ENCODE results near the gene DISP3. TPM values are rescaled to one million over a fixed set of nuclear protein-coding genes. Genes with fewer than 3 reads are reported as not detected.

DISP3 gene
- polyA plus RNA-seq, 6 donors from 2014 or later = 0.05 to 0.09 (median 0.05) TPM; not detected in 2

DNA sequence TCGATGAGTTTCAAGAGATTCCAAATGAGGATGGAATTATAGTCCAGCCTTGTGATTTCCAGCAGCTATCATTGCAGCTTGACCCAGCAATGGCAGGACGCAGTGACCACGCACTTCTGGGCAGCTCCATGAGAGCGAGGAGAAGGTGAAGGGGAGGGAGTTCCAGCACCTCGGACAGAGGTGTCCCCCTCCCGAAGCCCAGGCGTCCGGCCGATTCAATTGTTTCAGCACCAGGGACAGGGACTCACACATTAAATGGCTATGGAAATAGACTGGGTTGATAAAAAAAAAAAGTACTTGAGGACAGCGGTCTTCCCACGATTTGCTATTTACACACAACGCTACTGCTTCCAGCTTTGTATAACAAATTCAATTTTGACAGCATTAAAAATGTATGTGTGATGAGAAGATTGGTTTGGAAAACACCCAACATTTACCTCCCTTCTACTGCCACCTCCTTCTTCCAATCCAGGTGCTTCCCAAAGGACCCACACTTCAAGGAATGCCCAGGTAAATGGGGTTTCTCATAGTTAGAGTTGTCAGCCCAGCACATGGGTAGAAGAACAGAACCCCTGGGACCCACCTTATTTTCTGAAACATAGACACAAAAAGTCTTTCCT lies 71.8 kb downstream of the DISP3 start:
- H3K27ac Mint-ChIP-seq = no peak overlapping the region
- no peaks in the 10 kb centered on the region for H3K4me1 Mint-ChIP-seq
- peaks cover 51 to 61% (median 55%) of the 10 kb centered on the region in 3 donors for H3K27me3 Mint-ChIP-seq
- peaks cover 0 to 6% (median 0%) of the 10 kb centered on the region in 7 donors for H3K9me3 Mint-ChIP-seq
- no peak for ATAC-seq (ENCODE audit: low read depth in 2 of 2)
- H3K4me3 Mint-ChIP-seq = no peak overlapping the region
- no peak for DNase-seq
- H3K36me3 Mint-ChIP-seq = peaks cover 0 to 7% of the 10 kb centered on the region in 2 donors

DNA sequence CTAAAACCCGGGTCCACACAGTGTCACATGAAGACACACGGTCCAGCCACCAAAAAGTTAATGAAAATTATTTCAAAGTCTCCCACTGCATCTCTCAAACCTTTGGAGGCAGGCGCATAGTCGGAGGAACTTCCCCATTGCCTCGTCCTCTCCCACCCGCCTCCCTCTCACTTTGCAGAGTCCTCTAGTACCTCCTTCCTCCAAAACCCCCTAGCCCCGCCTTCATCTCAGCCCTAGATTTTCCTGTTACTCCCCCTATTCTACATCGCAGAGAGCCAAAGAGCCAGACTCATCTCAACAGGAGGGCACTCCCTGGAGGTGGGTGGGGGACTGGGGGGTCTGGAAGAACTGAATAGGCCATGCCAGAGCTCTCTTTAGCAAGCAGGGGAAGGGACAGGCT lies 79.3 kb downstream of the DISP3 start:
- no peak overlapping the region for H3K4me3 Mint-ChIP-seq
- H3K27me3 Mint-ChIP-seq = peaks cover 47 to 64% (median 62%) of the 10 kb centered on the region in 3 donors
- peaks cover 0 to 2% (median 0%) of the 10 kb centered on the region in 7 donors for H3K9me3 Mint-ChIP-seq
- peaks cover under 1 to 8% (median 5%) of the 10 kb centered on the region in 3 donors for H3K4me1 Mint-ChIP-seq
- no peak for ATAC-seq (ENCODE audit: low read depth in 2 of 2)
- no peak overlapping the region for H3K27ac Mint-ChIP-seq
- no peaks in the 10 kb centered on the region for H3K36me3 Mint-ChIP-seq
- no peak for DNase-seq

DNA sequence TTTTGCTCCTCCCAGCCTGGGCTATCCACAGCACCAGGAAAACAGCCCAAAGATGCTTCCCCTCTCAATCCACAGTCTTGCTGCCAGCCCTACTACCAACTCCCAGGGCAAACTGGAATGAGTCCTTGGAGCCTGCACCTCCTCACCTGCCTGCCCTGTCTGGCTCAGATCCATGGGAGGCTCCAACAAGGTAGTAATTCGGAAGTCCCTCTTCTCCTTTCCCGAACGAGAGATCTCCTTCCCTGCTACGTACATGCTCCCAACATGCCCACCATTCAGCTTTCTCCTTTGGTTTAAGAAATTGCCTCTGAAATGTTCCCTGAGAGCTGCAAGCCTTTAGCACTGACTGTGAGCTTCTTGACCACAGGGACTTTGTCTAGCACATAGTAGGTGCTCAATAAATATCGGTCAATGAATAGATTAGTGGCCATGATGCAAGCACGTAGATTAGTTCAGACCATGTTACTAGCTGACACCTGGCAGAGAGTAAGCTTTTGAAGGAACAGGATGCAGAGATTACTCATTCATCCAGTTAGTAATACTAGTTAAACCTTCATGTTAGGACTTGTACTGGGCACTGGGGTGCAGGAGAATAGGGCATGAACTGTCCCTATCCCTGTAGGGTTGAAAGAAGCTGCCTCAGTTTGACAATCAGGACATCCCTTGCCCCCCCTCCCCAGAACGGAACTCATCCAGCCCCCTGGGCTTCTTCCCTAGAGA lies 80.1 kb downstream of the DISP3 start:
- peaks cover 5 to 15% (median 8%) of the 10 kb centered on the region in 3 donors for H3K4me1 Mint-ChIP-seq
- peaks cover 0 to 2% (median 0%) of the 10 kb centered on the region in 7 donors for H3K9me3 Mint-ChIP-seq
- no peak overlapping the region for H3K4me3 Mint-ChIP-seq
- H3K27ac Mint-ChIP-seq = no peak overlapping the region
- H3K36me3 Mint-ChIP-seq = no peaks in the 10 kb centered on the region
- DNase-seq (no peak), ATAC-seq (ENCODE audit: low read depth in 2 of 2) (no peak)
- H3K27me3 Mint-ChIP-seq = peaks cover 47 to 60% (median 60%) of the 10 kb centered on the region in 3 donors

DNA sequence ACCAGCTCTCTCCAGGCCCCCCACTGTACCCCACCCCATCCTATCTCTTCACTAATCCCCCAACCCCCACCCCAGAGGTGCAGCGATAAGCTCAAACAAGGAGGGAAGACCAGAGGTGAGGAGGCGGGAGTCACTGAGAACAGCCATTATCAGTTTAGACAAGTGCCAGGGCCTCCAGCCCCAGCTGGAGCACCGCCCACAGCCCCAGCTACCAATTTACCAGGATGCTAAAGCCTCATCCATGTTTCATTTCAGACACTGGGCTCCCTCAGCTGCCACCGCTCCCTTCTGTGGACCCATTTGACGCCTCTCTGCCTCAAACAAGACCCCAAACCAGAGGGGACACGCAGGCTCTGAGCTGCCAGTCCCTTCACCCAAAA lies 80.6 kb downstream of the DISP3 start:
- H3K27ac Mint-ChIP-seq = no peak overlapping the region
- H3K36me3 Mint-ChIP-seq = no peaks in the 10 kb centered on the region
- peaks cover 44 to 55% (median 55%) of the 10 kb centered on the region in 3 donors for H3K27me3 Mint-ChIP-seq
- ATAC-seq (ENCODE audit: low read depth in 2 of 2) = no peak
- DNase-seq = no peak
- peaks cover 5 to 17% (median 10%) of the 10 kb centered on the region in 3 donors for H3K4me1 Mint-ChIP-seq
- peaks cover 0 to 2% (median 0%) of the 10 kb centered on the region in 7 donors for H3K9me3 Mint-ChIP-seq
- H3K4me3 Mint-ChIP-seq = no peak overlapping the region

DNA sequence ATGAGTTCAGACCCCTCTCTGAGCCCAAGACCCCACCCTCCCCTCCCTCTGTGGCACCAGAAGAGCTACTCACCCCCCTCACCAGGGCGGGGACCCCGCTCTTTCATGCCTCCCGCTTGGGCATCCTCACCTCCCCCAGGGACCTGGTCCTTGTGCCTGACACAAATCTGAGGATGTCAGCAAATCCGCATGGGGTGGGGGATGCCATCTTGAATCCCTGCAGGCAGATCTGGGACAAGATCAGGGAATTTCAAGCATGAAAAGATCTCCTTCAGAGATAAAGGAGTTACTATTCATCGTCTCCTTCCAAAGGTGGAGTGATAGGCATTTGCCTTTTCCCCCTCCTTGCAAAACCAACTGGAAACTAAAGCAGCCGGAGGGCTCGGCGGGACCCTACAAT lies 81.1 kb downstream of the DISP3 start:
- Mint-ChIP-seq H3K27me3 (peaks cover 41 to 50% (median 50%) of the 10 kb centered on the region in 3 donors), H3K4me1 (peaks cover 5 to 17% (median 10%) of the 10 kb centered on the region in 3 donors), H3K9me3 (peaks cover 0 to 2% (median 0%) of the 10 kb centered on the region in 7 donors), H3K27ac (no peak overlapping the region), H3K36me3 (no peaks in the 10 kb centered on the region), H3K4me3 (no peak overlapping the region)
- no peak for ATAC-seq (ENCODE audit: low read depth in 2 of 2)
- no peak for DNase-seq

DNA sequence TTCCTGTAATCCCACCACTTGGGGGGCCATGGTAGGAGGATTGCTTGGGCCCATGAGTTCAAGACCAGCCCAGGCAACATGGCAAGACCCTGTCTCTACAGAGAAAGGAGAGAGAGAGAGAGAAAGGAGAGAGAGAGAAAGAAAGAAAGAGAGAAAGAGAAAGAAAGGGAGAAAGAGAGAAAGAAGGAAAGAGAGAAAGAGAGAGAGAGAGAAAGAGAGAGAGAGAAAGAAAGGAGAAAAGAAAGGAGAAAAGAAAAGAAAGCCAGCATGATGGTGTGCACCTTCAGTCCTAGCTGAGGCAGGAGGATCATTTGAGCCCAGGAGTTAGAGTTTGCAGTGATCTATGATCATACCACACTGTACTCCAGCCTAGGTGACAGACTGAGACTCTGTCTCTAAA lies 82.8 kb downstream of the DISP3 start:
- Mint-ChIP-seq H3K36me3 (no peaks in the 10 kb centered on the region), H3K27ac (peak overlapping the region in 1 of 6 donors; percentile 67), H3K27me3 (peaks cover 25 to 35% (median 33%) of the 10 kb centered on the region in 3 donors), H3K9me3 (peaks cover 0 to 2% (median 0%) of the 10 kb centered on the region in 7 donors), H3K4me1 (peaks cover 5 to 17% (median 10%) of the 10 kb centered on the region in 3 donors), H3K4me3 (no peak overlapping the region)
- DNase-seq = no peak
- ATAC-seq (ENCODE audit: low read depth in 2 of 2) = no peak

DNA sequence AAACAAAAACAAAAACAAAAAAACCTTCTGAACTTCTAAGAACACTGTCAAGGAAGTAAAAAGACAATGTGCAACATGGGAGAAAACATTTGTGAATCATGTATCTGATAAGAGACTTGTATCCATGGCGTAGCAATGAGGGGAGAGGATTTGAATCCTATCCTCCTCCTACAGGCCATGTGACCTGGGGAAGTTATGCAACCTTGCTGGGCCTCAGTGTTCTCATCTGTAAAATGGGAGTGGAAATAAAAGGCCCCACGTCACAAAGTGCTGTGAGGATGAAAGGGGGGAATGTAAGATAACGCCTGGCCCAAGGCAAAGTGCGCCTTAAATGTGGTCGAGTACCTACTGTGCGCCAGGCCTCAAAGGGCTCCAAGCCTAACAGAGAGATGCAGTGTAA lies 83.7 kb downstream of the DISP3 start:
- Mint-ChIP-seq H3K4me1 (peaks cover 5 to 17% (median 10%) of the 10 kb centered on the region in 3 donors), H3K9me3 (peaks cover 0 to 2% (median 0%) of the 10 kb centered on the region in 7 donors), H3K27ac (peak overlapping the region in 1 of 6 donors; percentile 5), H3K4me3 (no peak overlapping the region), H3K36me3 (no peaks in the 10 kb centered on the region), H3K27me3 (peaks cover 23 to 28% (median 24%) of the 10 kb centered on the region in 3 donors)
- DNase-seq (no peak), ATAC-seq (ENCODE audit: low read depth in 2 of 2) (no peak)

DNA sequence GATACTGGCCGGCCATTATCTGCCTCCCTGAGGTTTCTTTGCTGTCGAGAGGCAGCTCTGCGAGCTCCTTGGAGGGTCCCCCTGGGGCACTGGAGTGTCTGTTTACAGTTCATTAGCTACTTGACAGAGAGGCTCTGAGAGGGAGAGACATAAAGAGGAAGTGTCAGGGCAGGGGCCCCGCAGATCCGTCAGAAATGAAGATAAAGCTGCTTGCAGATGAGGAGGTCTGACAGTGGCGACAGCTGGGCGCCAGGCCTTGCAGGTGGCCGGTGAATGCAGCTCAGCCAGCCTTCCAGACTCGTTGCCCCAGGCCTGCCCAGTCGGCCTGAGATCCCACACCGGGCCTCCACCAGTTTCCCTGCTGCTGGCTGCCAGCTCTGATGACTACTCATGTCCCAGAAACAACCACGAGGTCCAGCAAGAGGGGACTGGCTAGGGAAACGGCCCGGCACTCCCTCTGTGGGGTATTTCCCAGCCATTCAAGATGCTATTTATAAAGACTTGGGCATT lies 84.7 kb downstream of the DISP3 start:
- H3K27ac Mint-ChIP-seq = peak overlapping the region in 3 of 6 donors; percentile 49 to 79 (median 57)
- peak; percentile 11 for DNase-seq
- peaks cover 5 to 17% (median 10%) of the 10 kb centered on the region in 3 donors for H3K4me1 Mint-ChIP-seq
- H3K4me3 Mint-ChIP-seq = no peak overlapping the region
- peaks cover 0 to 2% (median 0%) of the 10 kb centered on the region in 7 donors for H3K9me3 Mint-ChIP-seq
- H3K27me3 Mint-ChIP-seq = peaks cover 16 to 23% (median 23%) of the 10 kb centered on the region in 3 donors
- ATAC-seq (ENCODE audit: low read depth in 2 of 2) = peak; percentile 69 to 80
- H3K36me3 Mint-ChIP-seq = no peaks in the 10 kb centered on the region

DNA sequence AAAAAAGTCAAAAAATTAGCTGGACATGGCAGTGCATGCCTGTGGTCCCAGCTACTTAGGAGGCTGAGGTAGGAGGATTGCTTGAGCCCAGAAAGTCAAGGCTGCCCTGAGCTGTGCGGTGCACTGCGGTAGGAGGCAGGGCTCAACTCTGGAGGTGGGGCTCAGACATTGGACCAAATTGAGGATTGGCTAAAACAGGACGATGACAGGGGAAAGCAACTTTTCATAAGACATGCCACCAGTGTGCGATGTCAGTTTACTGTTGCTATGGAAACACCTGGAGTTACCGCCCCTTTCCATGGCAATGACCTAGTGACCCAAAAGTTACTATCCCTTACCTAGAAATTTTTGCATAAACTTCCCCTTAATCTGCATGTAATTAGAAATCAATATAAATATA lies 85.3 kb downstream of the DISP3 start:
- H3K27me3 Mint-ChIP-seq = peaks cover 12 to 22% (median 20%) of the 10 kb centered on the region in 3 donors
- H3K4me1 Mint-ChIP-seq = peaks cover 5 to 17% (median 10%) of the 10 kb centered on the region in 3 donors
- H3K9me3 Mint-ChIP-seq = peaks cover 0 to 2% (median 0%) of the 10 kb centered on the region in 7 donors
- H3K36me3 Mint-ChIP-seq = no peaks in the 10 kb centered on the region
- peak overlapping the region in 1 of 6 donors; percentile 67 for H3K27ac Mint-ChIP-seq
- ATAC-seq (ENCODE audit: low read depth in 2 of 2) = no peak
- peak overlapping the region in 1 of 8 donors; percentile 51 for H3K4me3 Mint-ChIP-seq
- no peak for DNase-seq

DNA sequence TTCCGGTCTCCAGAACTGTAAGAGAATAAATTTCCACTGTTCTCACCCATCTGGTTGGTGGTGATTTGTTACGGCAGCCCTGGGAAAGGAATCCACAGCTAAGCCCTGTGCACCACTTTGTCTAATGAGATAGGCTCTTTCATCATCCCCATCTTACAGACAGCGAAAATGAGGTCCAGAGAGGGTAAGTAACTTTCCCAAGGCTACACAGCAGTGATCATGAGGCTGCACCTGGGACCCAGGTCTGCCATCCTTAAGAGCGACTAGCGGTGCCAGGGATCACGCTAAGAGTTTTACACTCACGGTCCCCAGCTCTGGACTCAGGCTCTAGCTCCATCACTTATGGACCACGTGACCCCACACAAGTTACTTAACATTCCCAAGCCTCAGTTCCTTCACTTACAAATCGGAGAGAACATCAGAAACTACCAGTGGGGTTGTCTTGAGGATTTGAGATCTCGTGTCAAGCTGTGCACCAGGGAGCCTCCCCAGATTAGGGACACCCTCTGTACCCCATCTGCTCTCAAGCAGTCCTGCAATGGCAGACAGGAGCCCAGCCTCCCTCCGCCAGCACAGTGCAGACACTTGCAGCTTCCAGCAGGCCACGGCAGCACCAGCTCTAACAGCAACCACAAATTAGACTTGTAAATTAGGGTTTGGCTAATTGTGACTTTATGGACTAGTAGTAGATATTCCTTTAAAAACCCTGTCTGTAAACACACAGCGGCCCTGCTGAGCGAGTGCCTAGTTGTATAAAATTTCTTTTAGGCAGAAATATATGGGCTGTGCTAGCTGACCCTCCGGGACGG lies 87.3 kb downstream of the DISP3 start:
- H3K4me1 Mint-ChIP-seq = peaks cover 5 to 17% (median 10%) of the 10 kb centered on the region in 3 donors
- H3K27ac Mint-ChIP-seq = no peak overlapping the region

DNA sequence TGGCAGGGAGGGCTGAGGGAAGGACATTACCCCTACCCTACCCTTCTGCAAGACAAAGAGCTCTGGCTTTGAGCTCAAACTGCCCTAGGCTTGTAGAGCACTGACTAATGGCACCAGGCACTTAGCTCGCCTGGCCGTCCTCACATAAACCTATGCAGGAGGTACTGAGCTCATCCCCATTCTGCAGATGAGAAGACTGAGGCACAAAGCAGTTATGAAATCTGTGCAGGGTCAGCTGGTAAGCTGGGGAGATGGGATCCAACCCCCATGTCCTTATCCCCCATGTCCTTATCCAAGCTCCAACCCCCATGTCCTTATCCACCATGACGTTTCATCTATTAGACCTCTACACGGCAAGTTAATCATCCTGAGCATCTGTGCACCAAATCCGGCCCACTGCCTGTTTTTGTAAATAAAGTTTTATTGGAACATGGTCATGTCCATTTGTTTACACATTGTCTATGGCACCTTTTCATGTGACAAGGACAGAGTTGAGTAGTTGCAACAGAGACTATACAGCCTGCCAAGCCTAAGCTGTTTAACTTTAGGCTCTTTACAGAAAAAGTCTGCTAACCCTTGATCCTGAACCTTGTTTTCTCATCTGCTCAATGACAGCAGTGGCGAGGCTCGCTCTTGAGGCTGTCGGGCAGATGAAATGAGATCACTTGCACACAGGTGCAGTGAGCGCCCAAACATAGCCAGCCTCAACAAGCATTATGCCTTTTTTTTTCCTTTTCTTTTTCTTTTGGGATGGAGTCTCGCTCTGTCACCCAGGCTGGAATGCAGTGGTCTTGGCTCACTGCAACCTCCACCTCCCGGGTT lies 88.5 kb downstream of the DISP3 start:
- H3K36me3 Mint-ChIP-seq = no peaks in the 10 kb centered on the region
- no peak overlapping the region for H3K4me3 Mint-ChIP-seq
- ATAC-seq (ENCODE audit: low read depth in 2 of 2) (no peak), DNase-seq (no peak)
- peaks cover 0 to 1% (median 0%) of the 10 kb centered on the region in 7 donors for H3K9me3 Mint-ChIP-seq
- H3K27me3 Mint-ChIP-seq = peaks cover 13 to 36% (median 26%) of the 10 kb centered on the region in 3 donors
- H3K4me1 Mint-ChIP-seq = peaks cover 5 to 15% (median 10%) of the 10 kb centered on the region in 3 donors
- H3K27ac Mint-ChIP-seq = no peak overlapping the region

More for the DNA sequence above, 87.3 kb downstream of the DISP3 start:
- Mint-ChIP-seq H3K4me3 (peak overlapping the region in 1 of 8 donors; percentile 53), H3K36me3 (no peaks in the 10 kb centered on the region), H3K27me3 (peaks cover 13 to 29% (median 26%) of the 10 kb centered on the region in 3 donors), H3K9me3 (peaks cover 0 to 2% (median 0%) of the 10 kb centered on the region in 7 donors)
- ATAC-seq (ENCODE audit: low read depth in 2 of 2) (no peak), DNase-seq (no peak)

DNA sequence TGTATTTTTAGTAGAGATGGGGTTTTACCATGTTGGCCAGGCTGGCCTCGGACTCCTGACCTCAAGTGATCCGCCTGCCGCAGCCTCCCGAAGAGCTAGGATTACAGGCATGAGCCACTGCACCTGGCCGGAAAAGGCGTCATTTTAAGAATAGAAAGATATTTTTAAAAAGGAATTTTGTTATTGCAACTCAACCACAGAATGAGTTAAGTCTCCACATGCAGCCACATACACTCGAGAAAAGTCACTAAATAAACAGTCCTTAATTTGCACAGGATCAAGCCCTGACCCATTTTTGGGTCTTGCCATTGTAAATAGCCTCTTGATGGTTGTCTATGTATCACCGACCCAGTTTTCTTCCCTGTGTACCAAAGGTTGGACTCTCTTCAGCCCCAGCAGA lies 89.7 kb downstream of the DISP3 start:
- peaks cover 18 to 36% (median 26%) of the 10 kb centered on the region in 3 donors for H3K27me3 Mint-ChIP-seq
- DNase-seq = no peak
- no peak overlapping the region for H3K4me3 Mint-ChIP-seq

More for the DNA sequence above, 89.7 kb downstream of the DISP3 start:
- no peak overlapping the region for H3K27ac Mint-ChIP-seq
- H3K36me3 Mint-ChIP-seq = no peaks in the 10 kb centered on the region
- no peak for ATAC-seq (ENCODE audit: low read depth in 2 of 2)
- peaks cover 0 to 6% (median 5%) of the 10 kb centered on the region in 3 donors for H3K4me1 Mint-ChIP-seq
- H3K9me3 Mint-ChIP-seq = peaks cover 0 to 1% (median 0%) of the 10 kb centered on the region in 7 donors

Data from naive B cell (primary cell).